PC-9 (cell line): ENCODE results near the gene TUT4. TPM values are rescaled to one million over a fixed set of nuclear protein-coding genes. Genes with fewer than 3 reads are reported as not detected.

Experiments used
- BruUV-seq: library from RNA; stranded (reverse); fragments of 400-500 nt; replicated peaks from 2 replicates; lab custom pipeline; 2021; lab: Mats Ljungman, UMichigan
- CTCF ChIA-PET: fragments of 300-600 bp; sonication (Branson Sonifier 250); formaldehyde crosslinking; loops from one replicate; lab custom pipeline; 2022; ENCODE audit warnings: antibody characterized with exemption; lab: Charles Lee
- POLR2A ChIA-PET: fragments of 300-600 bp; sonication (Branson Sonifier 250); formaldehyde crosslinking; loops from one replicate; lab custom pipeline; 2022; ENCODE audit warnings: antibody characterized with exemption; ENCODE audit not compliant: unreplicated experiment; lab: Charles Lee
- DNase-seq, 2 experiments: peaks; one replicate each; pipeline versions ENCODE4 v3.0.0 to v3.0.0-alpha.2; 2015 to 2022; ENCODE audit warnings: mixed read lengths in 1 of 2
- H2AFZ ChIP-seq: fragments of 200-600 bp; sonication (generic); 2 replicates; pipeline ENCODE4 v1.8.1; 2017; ENCODE audit warnings: antibody characterized with exemption
- H3F3A ChIP-seq: fragments of 200-600 bp; sonication (generic); 2 replicates; pipeline ENCODE4 v1.8.1; 2017; ENCODE audit warnings: antibody characterized with exemption, mild to moderate bottlenecking, low read depth; ENCODE audit not compliant: insufficient read depth
- H3K27ac ChIP-seq: fragments of 200-600 bp; sonication (generic); 2 replicates; pipeline ENCODE4 v1.6.1; 2016; ENCODE audit warnings: mixed run types
- H3K27me3 ChIP-seq: fragments of 200-600 bp; sonication (generic); 2 replicates; pipeline ENCODE4 v1.6.1; 2016; ENCODE audit warnings: low read depth, mixed run types; ENCODE audit not compliant: insufficient read depth
- H3K36me3 ChIP-seq: fragments of 200-600 bp; sonication (generic); 2 replicates; pipeline ENCODE4 v1.6.1; 2016; ENCODE audit warnings: low read depth, mixed run types
- H3K4me1 ChIP-seq: fragments of 200-600 bp; sonication (generic); replicated peaks from 2 replicates; pipeline ENCODE4 v1.6.1; 2016; ENCODE audit warnings: mixed run types; ENCODE audit not compliant: insufficient read depth
- H3K4me2 ChIP-seq: fragments of 200-600 bp; sonication (generic); 2 replicates; pipeline ENCODE4 v1.6.1; 2017; ENCODE audit warnings: mixed run types
- H3K4me3 ChIP-seq: fragments of 200-600 bp; sonication (generic); 2 replicates; pipeline ENCODE4 v1.6.1; 2016; ENCODE audit warnings: mixed run types
- H3K79me2 ChIP-seq: fragments of 200-600 bp; sonication (generic); 2 replicates; pipeline ENCODE4 v1.6.1; 2017; ENCODE audit warnings: low read depth, mixed run types
- H3K9me2 ChIP-seq: fragments of 200-600 bp; sonication (generic); 2 replicates; pipeline ENCODE4 v1.8.1; 2017; ENCODE audit warnings: mild to moderate bottlenecking; ENCODE audit not compliant: insufficient read depth
- H3K9me3 ChIP-seq: fragments of 200-600 bp; sonication (generic); 2 replicates; pipeline ENCODE4 v1.8.1; 2016; ENCODE audit warnings: low read depth; ENCODE audit not compliant: insufficient read depth
- H4K20me1 ChIP-seq: fragments of 200-600 bp; sonication (generic); 2 replicates; pipeline ENCODE4 v1.8.1; 2017; ENCODE audit not compliant: insufficient read depth
- EZH2 ChIP-seq: fragments of 200-600 bp; sonication (generic); IDR thresholded peaks from 2 replicates; pipeline ENCODE4 v1.8.0; 2017; ENCODE audit warnings: antibody characterized with exemption, low read depth
- intact Hi-C: fragments of 100-400 bp; cut with micrococcal nuclease; formaldehyde crosslinking; loops from one replicate; pipeline ENCODE4 v1.10.0; 2022; ENCODE audit not compliant: unreplicated experiment
- total RNA-seq: library from RNA; stranded (reverse); gene quantifications from 2 replicates; pipeline ENCODE4 v1.2.3, GENCODE V29; 2021
- TF ChIP-seq, protein P1 (sequence below): fragments of 200-600 bp; sonication (generic); conservative IDR thresholded peaks from 2 replicates; pipeline ENCODE4 v1.6.1; 2017; ENCODE audit warnings: mixed run types, antibody characterized with exemption, mild to moderate bottlenecking, moderate library complexity

The TUT4 gene
- total RNA-seq, 1 experiment from 2014 or later = 78.3 TPM

DNA sequence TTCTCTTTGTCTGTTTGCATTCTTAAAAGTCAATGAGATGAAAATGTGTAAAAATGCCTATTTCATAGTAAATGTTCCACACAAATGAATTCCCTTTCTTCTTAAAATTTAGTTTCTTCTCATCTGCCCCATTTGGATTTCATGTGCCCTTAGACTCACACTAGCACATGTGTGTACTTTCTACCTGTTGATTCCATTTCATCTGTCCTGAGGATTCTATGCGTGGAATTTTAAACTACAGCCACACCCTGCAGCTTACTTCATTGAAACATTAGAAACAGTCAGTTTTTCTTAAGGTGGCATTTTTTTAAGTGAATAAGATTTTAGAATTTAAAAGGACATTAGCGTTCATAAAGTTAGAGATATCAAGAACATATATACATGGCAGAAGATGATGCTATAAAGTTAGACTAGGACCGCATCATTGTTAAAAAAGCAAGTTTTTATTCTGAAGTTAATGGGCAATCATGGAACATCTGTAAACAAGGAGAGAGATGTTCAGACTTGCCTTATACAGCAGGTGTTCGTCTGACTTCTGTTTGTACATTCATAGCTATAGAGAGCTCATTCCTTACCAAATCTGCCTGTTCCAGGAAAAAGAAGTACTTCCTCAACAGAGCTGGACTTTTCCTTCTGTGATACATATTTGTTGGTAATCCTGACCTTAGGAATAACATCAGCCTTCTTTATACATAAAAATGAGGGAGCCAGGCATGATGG lies 3.9 kb upstream of the TUT4 start:
- Histone ChIP-seq H3K79me2 (peaks cover 10% of the 10 kb centered on the region), H3K9me3 (no peaks in the 10 kb centered on the region), H3K36me3 (no peaks in the 10 kb centered on the region), H3K4me2 (no peak overlapping the region), H3K9me2 (no peaks in the 10 kb centered on the region), H4K20me1 (no peaks in the 10 kb centered on the region), H3K27ac (no peak overlapping the region), H3K4me3 (no peak overlapping the region), H3K27me3 (no peaks in the 10 kb centered on the region), H3F3A (peaks cover 15% of the 10 kb centered on the region), H3K4me1 (peaks cover 14% of the 10 kb centered on the region; the same call in 1 of the 2 replicates), H2AFZ (no peak overlapping the region)
- intact Hi-C loops = no loop called here
- CTCF ChIA-PET = interaction anchor here (0.6 kb wide), 1 partner anchor 130 kb away, joined by 4 read pairs; no protein-coding TSS in a partner anchor
- BruUV-seq = no TSS peak
- no peak for DNase-seq
- POLR2A ChIA-PET = no interaction called here
- TF ChIP-seq EZH2 = no peak
- TF ChIP-seq, protein P1, sequence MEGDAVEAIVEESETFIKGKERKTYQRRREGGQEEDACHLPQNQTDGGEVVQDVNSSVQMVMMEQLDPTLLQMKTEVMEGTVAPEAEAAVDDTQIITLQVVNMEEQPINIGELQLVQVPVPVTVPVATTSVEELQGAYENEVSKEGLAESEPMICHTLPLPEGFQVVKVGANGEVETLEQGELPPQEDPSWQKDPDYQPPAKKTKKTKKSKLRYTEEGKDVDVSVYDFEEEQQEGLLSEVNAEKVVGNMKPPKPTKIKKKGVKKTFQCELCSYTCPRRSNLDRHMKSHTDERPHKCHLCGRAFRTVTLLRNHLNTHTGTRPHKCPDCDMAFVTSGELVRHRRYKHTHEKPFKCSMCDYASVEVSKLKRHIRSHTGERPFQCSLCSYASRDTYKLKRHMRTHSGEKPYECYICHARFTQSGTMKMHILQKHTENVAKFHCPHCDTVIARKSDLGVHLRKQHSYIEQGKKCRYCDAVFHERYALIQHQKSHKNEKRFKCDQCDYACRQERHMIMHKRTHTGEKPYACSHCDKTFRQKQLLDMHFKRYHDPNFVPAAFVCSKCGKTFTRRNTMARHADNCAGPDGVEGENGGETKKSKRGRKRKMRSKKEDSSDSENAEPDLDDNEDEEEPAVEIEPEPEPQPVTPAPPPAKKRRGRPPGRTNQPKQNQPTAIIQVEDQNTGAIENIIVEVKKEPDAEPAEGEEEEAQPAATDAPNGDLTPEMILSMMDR = no peak

DNA sequence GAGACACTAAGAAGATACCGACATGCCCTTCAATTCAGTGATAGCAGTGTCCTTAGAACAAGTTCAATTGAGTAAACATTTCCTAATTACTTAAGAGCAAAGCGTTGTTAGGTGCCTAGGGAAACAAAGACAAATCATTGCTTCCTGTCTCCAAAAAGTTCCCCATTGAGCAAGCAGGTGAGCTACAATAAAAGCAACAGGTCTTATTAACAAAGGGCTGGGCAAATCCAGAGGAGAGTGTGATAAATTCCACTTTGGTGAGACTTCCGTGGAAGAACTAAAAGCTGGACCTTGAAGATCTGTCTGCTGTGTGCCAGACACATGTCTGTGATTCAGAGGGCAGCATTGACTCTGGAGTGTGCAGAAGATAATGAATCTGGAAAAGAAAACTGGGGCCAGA lies 1.9 kb upstream of the TUT4 start:
- no peak overlapping the region for H3K27ac ChIP-seq
- ChIA-PET CTCF (no interaction called here), POLR2A (interaction anchor here (0.7 kb wide), 1 partner anchor 135 kb away, joined by 5 read pairs; no protein-coding TSS in a partner anchor)
- H3K36me3 ChIP-seq = no peaks in the 10 kb centered on the region
- H3K4me1 ChIP-seq = peaks cover 26% of the 10 kb centered on the region
- peak overlapping the region; percentile 97 for H3K4me2 ChIP-seq
- peaks cover 30% of the 10 kb centered on the region for H3K79me2 ChIP-seq
- H3K4me3 ChIP-seq = no peak overlapping the region
- H3K27me3 ChIP-seq = no peaks in the 10 kb centered on the region
- no peaks in the 10 kb centered on the region for H3K9me3 ChIP-seq
- intact Hi-C loops = no loop called here
- BruUV-seq = no TSS peak
- peak in 1 of 2 experiments; percentile 39 for DNase-seq
- no peaks in the 10 kb centered on the region for H3K9me2 ChIP-seq
- H3F3A ChIP-seq = peaks cover 18% of the 10 kb centered on the region
- peaks cover 11% of the 10 kb centered on the region; the same call in 1 of the 2 replicates for H4K20me1 ChIP-seq
- H2AFZ ChIP-seq = no peak overlapping the region
- TF ChIP-seq EZH2 = no peak
- TF ChIP-seq, protein P1 = no peak

DNA sequence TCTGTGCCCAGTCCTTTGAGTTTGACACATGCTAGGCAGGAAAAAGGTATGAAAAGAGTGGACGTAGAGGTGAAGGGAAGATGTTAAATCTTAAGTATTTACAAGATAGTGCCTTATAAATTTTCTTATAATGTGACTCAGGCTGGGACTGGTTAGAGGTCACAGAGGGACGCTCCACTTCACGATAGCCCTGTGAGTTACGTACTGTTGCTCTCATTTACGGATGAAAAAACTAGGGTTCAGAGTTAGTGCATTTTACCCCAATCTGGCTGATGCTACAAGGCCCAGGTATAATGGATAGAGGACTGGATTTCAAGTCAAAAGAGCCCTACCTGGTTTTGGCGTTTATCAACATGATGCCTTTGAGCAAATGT lies 1.4 kb upstream of the TUT4 start:
- Histone ChIP-seq H3K4me2 (peak overlapping the region; percentile 97), H3K9me3 (no peaks in the 10 kb centered on the region), H3K27ac (no peak overlapping the region), H3K27me3 (no peaks in the 10 kb centered on the region), H3F3A (peaks cover 18% of the 10 kb centered on the region), H3K9me2 (no peaks in the 10 kb centered on the region), H3K36me3 (no peaks in the 10 kb centered on the region), H4K20me1 (peaks cover 16% of the 10 kb centered on the region; the same call in 1 of the 2 replicates), H3K79me2 (peaks cover 35% of the 10 kb centered on the region), H3K4me3 (peak overlapping the region; percentile 66; the same call in 1 of the 2 replicates), H2AFZ (peak overlapping the region; percentile 95), H3K4me1 (peaks cover 30% of the 10 kb centered on the region)
- DNase-seq = no peak
- BruUV-seq = TSS peak; percentile 72
- intact Hi-C loops = no loop called here
- ChIA-PET POLR2A (no interaction called here), CTCF (no interaction called here)
- no peak for TF ChIP-seq EZH2
- TF ChIP-seq, protein P1 = no peak
